GM12892 (cell line): ENCODE results near the gene ZNF71.

Experiments
- POLR2A ChIP-seq: IDR thresholded peaks from 2 replicates; pipeline ENCODE4 v1.6.1; 2011; ENCODE audit warnings: low read depth, low read length, control low read depth
- POLR2AphosphoS5 ChIP-seq: IDR thresholded peaks from 2 replicates; pipeline ENCODE4 v1.6.1; 2011; ENCODE audit warnings: low read depth, low read length, control low read depth

DNA sequence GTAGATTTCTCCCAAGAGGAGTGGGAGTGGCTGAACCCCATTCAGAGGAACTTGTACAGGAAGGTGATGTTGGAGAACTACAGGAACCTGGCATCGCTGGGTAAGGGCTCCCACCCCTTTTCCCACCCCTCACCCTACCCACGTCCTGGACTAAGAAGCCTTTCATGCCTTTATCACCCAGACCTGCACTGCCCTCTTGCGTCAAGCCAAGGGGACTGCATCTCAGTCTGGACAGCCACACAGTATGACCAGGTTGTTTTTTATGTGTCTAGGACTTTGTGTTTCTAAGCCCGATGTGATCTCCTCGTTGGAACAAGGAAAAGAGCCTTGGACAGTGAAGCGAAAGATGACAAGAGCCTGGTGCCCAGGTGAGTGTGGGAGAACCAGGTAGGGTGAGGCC is 47.6 kb upstream of the ZNF71 start:
- TF ChIP-seq POLR2AphosphoS5 (no peak), POLR2A (no peak)
